Liver (tissue), 3 donors: ENCODE measurements around the gene CD226.

Experiments used
- EGR1 ChIP-seq, 2 donors: IDR thresholded peaks; 2 replicates each; pipeline ENCODE4 v1.6.1; 2016 to 2018; ENCODE audit warnings: antibody characterized with exemption in 2 of 2, low read depth in 2 of 2
- FOXA1 ChIP-seq: IDR thresholded peaks from 2 replicates; pipeline ENCODE4 v1.6.1; 2016; ENCODE audit warnings: antibody characterized with exemption
- HNF4G ChIP-seq: IDR thresholded peaks from 2 replicates; pipeline ENCODE4 v1.6.1; 2016; ENCODE audit warnings: antibody characterized with exemption
- MAX ChIP-seq: IDR thresholded peaks from 2 replicates; pipeline ENCODE4 v1.6.1; 2016; ENCODE audit warnings: antibody characterized with exemption
- RAD21 ChIP-seq, 2 donors: IDR thresholded peaks; 2 replicates each; pipeline ENCODE4 v1.6.1; 2016; ENCODE audit warnings: antibody characterized with exemption in 2 of 2, mild to moderate bottlenecking in 2 of 2
- REST ChIP-seq: IDR thresholded peaks from 2 replicates; pipeline ENCODE4 v1.6.1; 2016; ENCODE audit warnings: antibody characterized with exemption, mild to moderate bottlenecking
- TAF1 ChIP-seq: conservative IDR thresholded peaks from 2 replicates; pipeline ENCODE4 v1.6.1; 2016; ENCODE audit warnings: antibody characterized with exemption, mild to moderate bottlenecking
- TF ChIP-seq, protein P1 (sequence below): IDR thresholded peaks from 2 replicates; pipeline ENCODE4 v1.6.1; 2016; ENCODE audit warnings: antibody characterized with exemption
- TF ChIP-seq, protein P2 (sequence below): fragments of 150-350 bp; IDR thresholded peaks from 2 replicates; pipeline ENCODE4 v1.5.1; 2017; ENCODE audit warnings: improper control_type of control experiment, low read depth, low read length; ENCODE audit not compliant: missing input control
- donor health status: healthy.
- donor health status: healthy.

GRCh38 chr18:69895066-69896047 lies 52.3 kb downstream of the CD226 start:
- TF ChIP-seq, protein P1, sequence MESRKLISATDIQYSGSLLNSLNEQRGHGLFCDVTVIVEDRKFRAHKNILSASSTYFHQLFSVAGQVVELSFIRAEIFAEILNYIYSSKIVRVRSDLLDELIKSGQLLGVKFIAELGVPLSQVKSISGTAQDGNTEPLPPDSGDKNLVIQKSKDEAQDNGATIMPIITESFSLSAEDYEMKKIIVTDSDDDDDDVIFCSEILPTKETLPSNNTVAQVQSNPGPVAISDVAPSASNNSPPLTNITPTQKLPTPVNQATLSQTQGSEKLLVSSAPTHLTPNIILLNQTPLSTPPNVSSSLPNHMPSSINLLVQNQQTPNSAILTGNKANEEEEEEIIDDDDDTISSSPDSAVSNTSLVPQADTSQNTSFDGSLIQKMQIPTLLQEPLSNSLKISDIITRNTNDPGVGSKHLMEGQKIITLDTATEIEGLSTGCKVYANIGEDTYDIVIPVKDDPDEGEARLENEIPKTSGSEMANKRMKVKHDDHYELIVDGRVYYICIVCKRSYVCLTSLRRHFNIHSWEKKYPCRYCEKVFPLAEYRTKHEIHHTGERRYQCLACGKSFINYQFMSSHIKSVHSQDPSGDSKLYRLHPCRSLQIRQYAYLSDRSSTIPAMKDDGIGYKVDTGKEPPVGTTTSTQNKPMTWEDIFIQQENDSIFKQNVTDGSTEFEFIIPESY: no peak
- TF ChIP-seq HNF4G (no peak), REST (no peak), TAF1 (no peak), FOXA1 (no peak), RAD21 (IDR thresholded peaks at IDR 0.05) (no peak), MAX (no peak), EGR1 (IDR thresholded peaks at IDR 0.05; ENCODE audit: low read depth in 2 of 2) (no peak)
- TF ChIP-seq, protein P2, sequence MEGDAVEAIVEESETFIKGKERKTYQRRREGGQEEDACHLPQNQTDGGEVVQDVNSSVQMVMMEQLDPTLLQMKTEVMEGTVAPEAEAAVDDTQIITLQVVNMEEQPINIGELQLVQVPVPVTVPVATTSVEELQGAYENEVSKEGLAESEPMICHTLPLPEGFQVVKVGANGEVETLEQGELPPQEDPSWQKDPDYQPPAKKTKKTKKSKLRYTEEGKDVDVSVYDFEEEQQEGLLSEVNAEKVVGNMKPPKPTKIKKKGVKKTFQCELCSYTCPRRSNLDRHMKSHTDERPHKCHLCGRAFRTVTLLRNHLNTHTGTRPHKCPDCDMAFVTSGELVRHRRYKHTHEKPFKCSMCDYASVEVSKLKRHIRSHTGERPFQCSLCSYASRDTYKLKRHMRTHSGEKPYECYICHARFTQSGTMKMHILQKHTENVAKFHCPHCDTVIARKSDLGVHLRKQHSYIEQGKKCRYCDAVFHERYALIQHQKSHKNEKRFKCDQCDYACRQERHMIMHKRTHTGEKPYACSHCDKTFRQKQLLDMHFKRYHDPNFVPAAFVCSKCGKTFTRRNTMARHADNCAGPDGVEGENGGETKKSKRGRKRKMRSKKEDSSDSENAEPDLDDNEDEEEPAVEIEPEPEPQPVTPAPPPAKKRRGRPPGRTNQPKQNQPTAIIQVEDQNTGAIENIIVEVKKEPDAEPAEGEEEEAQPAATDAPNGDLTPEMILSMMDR: no peak
